ENCODE measurements around the gene TEN1.
"Not testable (repeated sequence)": the region's sequence is repeated elsewhere in the genome, so short reads cannot be mapped to it uniquely, and the experiment has no call there.

Gene TEN1

DNA sequence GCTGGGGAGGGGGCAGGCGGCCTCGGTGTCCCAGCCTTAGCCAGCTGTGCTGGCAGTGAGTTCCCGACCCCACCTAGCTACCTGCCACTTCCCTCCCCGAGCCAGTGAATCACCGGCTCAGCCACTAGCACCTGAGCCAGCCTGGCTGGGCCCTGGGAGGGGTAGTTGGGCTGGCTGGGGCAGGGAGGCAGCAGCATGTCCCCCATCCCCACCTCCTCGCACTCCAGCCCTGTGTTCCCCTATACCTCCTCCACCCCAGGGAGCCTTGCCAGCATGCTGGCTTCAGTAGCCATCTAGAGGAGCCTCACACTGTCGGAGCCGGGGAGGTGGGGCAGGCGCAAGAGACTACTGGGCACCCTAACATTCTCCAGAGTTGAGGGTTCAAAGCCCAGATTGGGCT lies 45.3 kb downstream of the TEN1 start:
- in situ Hi-C loops (cut with HindIII; ENCODE audit: low sequenced_read_pairs) = no loop called here

DNA sequence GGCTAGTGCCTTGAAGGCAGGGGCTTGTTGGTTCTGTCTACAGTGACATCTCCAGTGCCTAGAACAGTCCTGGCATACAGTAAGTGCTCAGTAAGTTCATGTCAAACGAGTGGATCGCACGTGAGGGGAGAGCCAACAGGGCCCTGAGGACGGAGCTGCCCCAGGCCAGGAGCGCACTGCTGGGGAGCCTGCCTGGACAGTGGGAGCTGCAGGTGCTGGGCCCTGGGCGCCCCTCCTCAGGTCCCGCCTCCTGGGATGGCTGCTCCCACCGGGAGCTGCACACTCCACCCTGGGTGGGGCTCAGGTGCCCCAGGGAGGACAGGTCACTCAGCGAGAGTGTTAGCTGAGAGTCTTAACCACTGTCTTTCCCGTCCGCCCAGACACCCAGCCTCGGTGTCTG lies 46.3 kb downstream of the TEN1 start:
- in situ Hi-C loops (cut with HindIII; ENCODE audit: low sequenced_read_pairs) = no loop called here

GRCh38 chr17:76026714-76027158 lies 47.7 kb downstream of the TEN1 start:
- in situ Hi-C loops (cut with HindIII; ENCODE audit: low sequenced_read_pairs) = no loop called here

DNA sequence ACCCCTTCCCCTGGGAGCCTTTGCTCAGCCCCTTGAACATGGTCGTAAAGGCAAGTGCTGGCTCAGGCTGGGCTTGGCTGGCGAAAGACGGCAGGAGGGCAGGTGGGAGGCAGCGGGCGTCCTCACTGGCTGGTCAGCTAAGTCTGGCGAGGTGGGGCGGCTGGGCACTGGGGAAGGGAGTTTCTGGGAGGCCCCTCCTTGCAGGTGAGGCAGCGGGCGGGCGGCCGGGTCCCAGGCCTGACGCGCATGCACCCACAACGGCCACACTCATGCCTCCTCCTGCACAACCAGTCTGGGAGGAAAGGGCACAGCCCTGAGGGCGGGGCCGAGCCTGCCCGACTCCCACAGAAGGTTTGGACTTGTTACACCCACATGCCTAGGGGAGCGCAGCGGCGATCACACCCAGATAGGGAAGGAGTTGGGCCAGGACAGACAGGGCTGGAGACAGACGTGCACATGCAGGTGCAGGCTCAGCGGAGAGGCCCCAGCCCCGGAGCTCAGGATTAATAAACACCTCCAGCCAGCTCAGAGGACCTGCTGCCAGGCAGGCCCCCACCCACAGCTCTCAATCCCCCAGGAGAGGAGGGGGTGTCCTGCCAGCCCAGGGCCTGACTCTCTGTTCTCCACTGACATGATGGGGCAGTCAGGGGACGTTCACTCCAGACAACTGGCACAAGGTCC lies 48.3 kb downstream of the TEN1 start, which contains the start of gene EVPL:
EVPL (minus strand) TSS at position 148 of the 681 bp plus-strand sequence; CDS start at position 40, 108 bp downstream.
- in situ Hi-C loops (cut with HindIII; ENCODE audit: low sequenced_read_pairs) = no loop called here

- in situ Hi-C loops (cut with HindIII; ENCODE audit: low sequenced_read_pairs) = no loop called here
Measured at GRCh38 chr17:76032073-76032779, 53.2 kb downstream of the TEN1 start.

GRCh38 chr17:76032780-76033108 lies 53.7 kb downstream of the TEN1 start:
- in situ Hi-C loops (cut with HindIII; ENCODE audit: low sequenced_read_pairs) = no loop called here

GRCh38 chr17:76033139-76033538 lies 54.1 kb downstream of the TEN1 start:
- in situ Hi-C loops (cut with HindIII; ENCODE audit: low sequenced_read_pairs) = no loop called here

DNA sequence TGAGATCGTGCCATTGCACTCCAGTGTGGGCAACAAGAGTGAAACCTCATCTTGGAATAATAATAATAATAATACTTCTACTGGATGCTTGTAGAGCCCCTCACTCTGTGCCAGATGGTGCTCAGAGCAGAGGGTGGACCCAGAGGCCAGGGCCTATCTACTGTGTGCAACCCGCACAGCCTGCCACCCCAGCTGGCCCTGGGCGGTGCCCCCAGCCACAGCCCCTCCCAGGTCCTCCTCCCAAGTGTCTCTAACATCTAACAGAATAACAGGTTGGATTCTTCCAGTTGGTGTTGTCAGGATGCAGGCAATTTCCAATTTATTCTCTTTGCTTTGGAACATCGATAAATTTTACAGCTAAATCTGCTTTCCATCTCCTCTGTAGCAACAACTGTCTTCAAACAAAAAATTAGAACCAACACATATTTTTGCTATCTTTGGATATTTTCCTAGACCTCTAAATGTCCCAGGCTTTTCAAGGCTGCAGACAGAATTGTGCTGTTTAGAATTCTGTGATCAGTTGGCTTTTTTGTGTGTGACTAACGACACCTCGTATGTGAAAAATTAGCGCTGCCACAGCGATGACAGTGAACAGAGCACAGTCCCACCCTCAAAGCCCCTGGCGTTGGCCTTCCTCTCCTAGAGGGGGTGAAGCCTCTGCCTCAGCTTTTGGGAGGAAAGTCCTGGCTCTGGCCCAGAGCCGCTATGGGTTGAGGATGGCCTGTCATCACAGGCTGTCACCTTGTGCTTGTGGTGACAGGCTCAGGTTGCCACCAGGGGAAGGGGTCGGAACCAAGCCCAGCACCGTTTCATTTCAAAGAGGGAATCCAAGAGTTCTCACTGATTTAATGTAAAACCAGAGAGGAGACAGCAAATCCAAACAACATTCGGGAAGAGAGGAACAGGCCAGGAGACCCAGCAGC lies 55.6 kb downstream of the TEN1 start:
- in situ Hi-C loops (cut with HindIII; ENCODE audit: low sequenced_read_pairs) = no loop called here

DNA sequence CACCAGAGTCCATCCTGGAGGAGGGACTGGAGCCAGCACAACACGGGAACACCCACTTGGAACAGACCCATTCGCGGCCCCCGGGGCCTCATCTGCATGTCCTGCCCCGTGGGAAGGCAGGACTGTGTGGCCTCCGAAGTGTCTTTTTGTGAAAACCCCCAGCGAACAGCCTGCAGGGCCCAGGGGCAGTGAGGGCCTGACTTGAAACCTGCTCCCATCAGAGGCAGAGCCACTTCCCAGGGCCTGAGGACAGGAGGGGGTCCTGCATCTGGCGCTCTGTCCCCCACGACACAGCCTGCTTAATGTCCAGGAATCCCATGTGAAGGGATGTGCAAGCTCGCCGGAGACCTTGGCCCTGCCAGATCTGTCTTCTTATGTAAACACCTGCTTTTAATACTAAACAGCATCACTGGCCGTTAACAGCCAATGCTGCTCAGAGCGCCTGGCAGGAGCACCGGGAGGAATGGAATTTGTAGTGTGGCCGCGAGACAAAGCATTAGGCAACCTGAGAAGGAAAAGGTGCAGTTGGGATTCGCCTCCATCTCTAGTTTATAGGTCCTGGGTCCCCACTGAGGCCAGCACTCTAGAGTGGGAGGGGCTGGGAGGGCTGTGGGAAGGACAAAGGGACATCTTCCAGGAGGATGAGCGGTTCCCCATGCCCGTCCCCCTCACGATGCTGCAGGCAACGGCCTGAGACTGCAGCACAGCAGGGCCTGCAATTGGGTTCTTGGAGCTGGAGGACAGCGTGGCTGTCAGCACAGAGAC lies 57.6 kb downstream of the TEN1 start:
- in situ Hi-C loops (cut with HindIII; ENCODE audit: low sequenced_read_pairs) = no loop called here

DNA sequence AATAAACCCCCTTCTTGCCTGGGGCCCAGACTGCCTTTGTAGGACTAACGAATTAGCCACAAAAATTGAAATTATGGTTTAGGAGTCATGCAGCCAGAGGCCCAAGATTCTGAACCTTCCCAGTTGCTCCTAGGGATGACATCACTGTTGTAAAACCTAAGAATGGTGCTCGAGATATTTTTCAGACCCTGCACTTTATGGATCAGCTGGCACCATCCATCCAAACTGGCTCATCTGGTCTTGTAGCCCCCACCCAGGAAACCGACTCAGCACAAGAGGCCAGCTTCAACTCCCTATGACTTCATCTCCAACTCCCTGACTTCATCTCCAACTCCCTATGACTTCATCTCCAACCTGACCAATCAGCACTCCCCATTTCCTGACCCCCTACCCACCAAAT lies 59.0 kb downstream of the TEN1 start:
- in situ Hi-C loops (cut with HindIII; ENCODE audit: low sequenced_read_pairs) = no loop called here

DNA sequence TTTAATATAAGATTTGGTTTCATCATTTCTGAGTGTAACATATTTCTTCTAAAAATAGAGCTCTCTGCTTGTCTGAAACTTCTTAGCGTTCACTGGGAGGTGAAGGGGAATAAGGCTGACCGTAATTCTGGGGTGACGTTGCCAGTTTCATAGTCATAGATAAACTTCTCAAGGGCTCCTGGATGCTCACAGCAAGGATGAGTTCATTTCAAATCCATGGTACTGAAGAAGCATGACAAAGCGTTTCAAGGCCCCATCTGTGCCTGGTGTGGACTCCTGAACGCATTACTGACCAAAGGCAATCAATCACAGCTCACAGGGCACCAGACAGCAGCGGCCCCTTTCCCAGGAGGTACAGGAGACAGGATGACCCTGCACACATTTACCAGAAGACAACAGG lies 60.1 kb downstream of the TEN1 start:
- in situ Hi-C loops (cut with HindIII; ENCODE audit: low sequenced_read_pairs) = no loop called here

DNA sequence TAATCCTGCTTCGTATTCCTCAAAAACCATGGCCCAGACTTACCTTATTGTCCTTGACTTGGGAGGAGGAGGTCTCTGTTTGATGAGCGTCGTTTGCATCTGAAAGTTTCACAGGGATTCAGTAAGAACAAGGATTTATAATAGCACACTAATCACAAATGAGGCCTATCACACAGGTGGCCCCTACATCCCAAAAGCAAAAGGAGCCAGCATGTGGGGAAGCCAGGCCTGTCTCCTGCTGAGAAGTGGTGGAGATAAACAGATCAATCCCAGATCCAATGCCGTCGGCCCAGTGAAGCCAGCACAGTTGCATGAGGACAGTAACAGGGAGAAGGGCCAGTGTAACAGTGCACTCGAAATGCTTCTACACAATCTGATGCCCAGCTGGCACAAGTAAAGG lies 61.3 kb downstream of the TEN1 start:
- in situ Hi-C loops (cut with HindIII; ENCODE audit: low sequenced_read_pairs) = no loop called here

GRCh38 chr17:76042868-76043267 lies 63.8 kb downstream of the TEN1 start:
- in situ Hi-C loops (cut with HindIII; ENCODE audit: low sequenced_read_pairs) = not testable (repeated sequence)

GRCh38 chr17:76044475-76045007 lies 65.5 kb downstream of the TEN1 start:
- in situ Hi-C loops (cut with HindIII; ENCODE audit: low sequenced_read_pairs) = not testable (repeated sequence)

- in situ Hi-C loops (cut with HindIII; ENCODE audit: low sequenced_read_pairs) = no loop called here
Measured at GRCh38 chr17:76046064-76046463, 67.0 kb downstream of the TEN1 start.

- in situ Hi-C loops (cut with HindIII; ENCODE audit: low sequenced_read_pairs) = no loop called here
Measured at GRCh38 chr17:76048025-76048605, 69.1 kb downstream of the TEN1 start.

- in situ Hi-C loops (cut with HindIII; ENCODE audit: low sequenced_read_pairs) = no loop called here
Measured at GRCh38 chr17:76048711-76049110, 69.7 kb downstream of the TEN1 start.

- in situ Hi-C loops (cut with HindIII; ENCODE audit: low sequenced_read_pairs) = no loop called here
Measured at GRCh38 chr17:76049239-76049638, 70.2 kb downstream of the TEN1 start.

DNA sequence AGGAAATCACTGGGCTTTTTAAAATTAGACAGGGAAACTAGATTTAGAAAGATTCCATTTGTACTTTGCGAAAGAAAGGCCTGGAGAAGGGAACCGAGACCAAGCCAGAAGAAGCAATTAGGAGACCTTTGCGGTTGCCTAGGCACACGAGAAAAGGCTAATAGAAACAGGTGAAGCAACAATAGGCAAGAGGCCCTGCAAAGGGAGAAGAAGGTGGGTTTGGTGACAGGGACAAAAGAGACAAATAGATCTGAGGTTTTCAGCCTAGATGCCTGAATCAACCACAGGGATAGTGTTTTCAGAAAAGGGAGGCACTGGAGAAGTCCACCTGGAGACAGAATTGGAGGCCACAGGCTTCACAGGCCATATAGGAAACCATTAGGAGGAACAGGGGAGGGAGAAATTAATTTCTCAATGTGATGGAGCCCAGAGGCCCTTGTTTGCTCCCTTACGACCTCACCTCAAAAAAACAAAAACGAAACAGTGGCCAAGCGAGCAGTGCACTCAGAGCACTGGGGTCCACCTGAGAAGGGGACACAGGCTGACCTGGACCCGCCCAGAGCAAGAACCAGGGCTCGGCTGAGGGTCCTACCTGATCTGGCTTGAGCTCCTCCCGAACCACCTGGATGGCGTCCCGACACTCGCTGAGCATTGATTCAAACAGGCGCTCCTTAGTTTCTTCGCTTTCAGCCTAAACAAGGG lies 70.9 kb downstream of the TEN1 start:
- in situ Hi-C loops (cut with HindIII; ENCODE audit: low sequenced_read_pairs) = no loop called here
